HuH-7 (cell line): ENCODE data around the gene IZUMO1R.
"Not testable (repeated sequence)": the region's sequence is repeated elsewhere in the genome, so short reads cannot be mapped to it uniquely, and the experiment has no call there.

Experiments used
- DNase-seq: peaks from one replicate; pipeline ENCODE4 v3.0.0; 2011; ENCODE audit warnings: low spot score

Gene IZUMO1R

GRCh38 chr11:94326947-94327346 is 22.6 kb downstream of the IZUMO1R start:
- no peak for DNase-seq

GRCh38 chr11:94328587-94329080 is 24.3 kb downstream of the IZUMO1R start:
- DNase-seq, result no peak

- DNase-seq, result no peak
Measured at GRCh38 chr11:94329501-94329900, 25.1 kb downstream of the IZUMO1R start.

- no peak for DNase-seq
Measured at GRCh38 chr11:94330789-94331188, 26.4 kb downstream of the IZUMO1R start.

- no peak for DNase-seq
Measured at GRCh38 chr11:94332814-94333213, 28.4 kb downstream of the IZUMO1R start.

- DNase-seq, result no peak
Measured at GRCh38 chr11:94336033-94336432, 31.7 kb downstream of the IZUMO1R start.

- DNase-seq, result no peak
Measured at GRCh38 chr11:94338651-94339050, 34.3 kb downstream of the IZUMO1R start.

GRCh38 chr11:94342250-94342649 is 37.9 kb downstream of the IZUMO1R start:
- no peak for DNase-seq

- no peak for DNase-seq
Measured at GRCh38 chr11:94343495-94343894, 39.1 kb downstream of the IZUMO1R start.

- not testable (repeated sequence) for DNase-seq
Measured at GRCh38 chr11:94346311-94346710, 41.9 kb downstream of the IZUMO1R start.

- DNase-seq, result not testable (repeated sequence)
Measured at GRCh38 chr11:94350850-94351563, 46.6 kb downstream of the IZUMO1R start.
